GM19463 (cell line): Measurements from ENCODE around the gene FGF7.
"Not testable (repeated sequence)": the region's sequence is repeated elsewhere in the genome, so short reads cannot be mapped to it uniquely, and the experiment has no call there.

Source experiments
- ATAC-seq: cut with Tn5 transposase; IDR thresholded peaks from one replicate; pipeline ENCODE4 v1.9.1; 2021; ENCODE audit warnings: mild to moderate bottlenecking, moderate library complexity; ENCODE audit not compliant: unreplicated experiment

Gene FGF7

GRCh38 chr15:49438962-49439631, 16.1 kb downstream of the FGF7 start:
- ATAC-seq = peak; percentile 82

- ATAC-seq = no peak
Observed at GRCh38 chr15:49439678-49440395, 16.8 kb downstream of the FGF7 start.

- ATAC-seq = no peak
Observed at GRCh38 chr15:49441356-49441755, 18.3 kb downstream of the FGF7 start.

GRCh38 chr15:49441816-49442215, 18.8 kb downstream of the FGF7 start:
- ATAC-seq = no peak

GRCh38 chr15:49452595-49452994, 29.6 kb downstream of the FGF7 start:
- ATAC-seq = no peak

GRCh38 chr15:49456166-49456565, 33.1 kb downstream of the FGF7 start:
- no peak for ATAC-seq

- ATAC-seq = no peak
Observed at GRCh38 chr15:49458145-49458544, 35.1 kb downstream of the FGF7 start.

GRCh38 chr15:49460411-49460941, 37.4 kb downstream of the FGF7 start:
- ATAC-seq = no peak

- ATAC-seq = no peak
Observed at GRCh38 chr15:49462232-49462844, 39.3 kb downstream of the FGF7 start.

GRCh38 chr15:49464522-49464921, 41.5 kb downstream of the FGF7 start:
- ATAC-seq = no peak

GRCh38 chr15:49466119-49466518, 43.1 kb downstream of the FGF7 start:
- no peak for ATAC-seq

GRCh38 chr15:49467746-49468480, 44.9 kb downstream of the FGF7 start:
- no peak for ATAC-seq

- no peak for ATAC-seq
Observed at GRCh38 chr15:49468481-49468839, 45.4 kb downstream of the FGF7 start.

GRCh38 chr15:49471248-49471647, 48.2 kb downstream of the FGF7 start:
- ATAC-seq = not testable (repeated sequence)

GRCh38 chr15:49471733-49472132, 48.7 kb downstream of the FGF7 start:
- ATAC-seq = no peak

- ATAC-seq = no peak
Observed at GRCh38 chr15:49472338-49472737, 49.3 kb downstream of the FGF7 start.

GRCh38 chr15:49473031-49473430, 50.0 kb downstream of the FGF7 start:
- no peak for ATAC-seq

- ATAC-seq = not testable (repeated sequence)
Observed at GRCh38 chr15:49478021-49478420, 55.0 kb downstream of the FGF7 start.

- not testable (repeated sequence) for ATAC-seq
Observed at GRCh38 chr15:49478982-49479381, 55.9 kb downstream of the FGF7 start.

GRCh38 chr15:49485401-49485800, 62.4 kb downstream of the FGF7 start:
- ATAC-seq = not testable (repeated sequence)

GRCh38 chr15:49490966-49491365, 67.9 kb downstream of the FGF7 start:
- ATAC-seq = no peak
